Vagina (tissue), 2 donors: ENCODE results near the gene SHROOM4.

Source experiments
- CTCF ChIP-seq, 3 experiments: fragments of 450-650 bp in 2 of 3; fragments of 200-600 bp in 1 of 3; sonication (generic) in 1 of 3; IDR thresholded peaks; one replicate each; pipeline ENCODE4 v1.5.1; 2017 to 2019; ENCODE audit warnings: antibody characterized with exemption in 3 of 3, mild to moderate bottlenecking in 2 of 3, moderate library complexity in 2 of 3
- POLR2A ChIP-seq, 2 donors: fragments of 450-650 bp; IDR thresholded peaks; one replicate each; pipeline ENCODE4 v1.6.1; 2017; ENCODE audit warnings: antibody characterized with exemption in 2 of 2, mild to moderate bottlenecking in 2 of 2, moderate library complexity in 2 of 2

GRCh38 chrX:50827996-50828395 lies 14.0 kb upstream of the SHROOM4 start:
- TF ChIP-seq CTCF (IDR thresholded peaks at IDR 0.05) = no peak
- no peak for TF ChIP-seq POLR2A (IDR thresholded peaks at IDR 0.05)
